ENCODE results near the gene STOML3.

DNA sequence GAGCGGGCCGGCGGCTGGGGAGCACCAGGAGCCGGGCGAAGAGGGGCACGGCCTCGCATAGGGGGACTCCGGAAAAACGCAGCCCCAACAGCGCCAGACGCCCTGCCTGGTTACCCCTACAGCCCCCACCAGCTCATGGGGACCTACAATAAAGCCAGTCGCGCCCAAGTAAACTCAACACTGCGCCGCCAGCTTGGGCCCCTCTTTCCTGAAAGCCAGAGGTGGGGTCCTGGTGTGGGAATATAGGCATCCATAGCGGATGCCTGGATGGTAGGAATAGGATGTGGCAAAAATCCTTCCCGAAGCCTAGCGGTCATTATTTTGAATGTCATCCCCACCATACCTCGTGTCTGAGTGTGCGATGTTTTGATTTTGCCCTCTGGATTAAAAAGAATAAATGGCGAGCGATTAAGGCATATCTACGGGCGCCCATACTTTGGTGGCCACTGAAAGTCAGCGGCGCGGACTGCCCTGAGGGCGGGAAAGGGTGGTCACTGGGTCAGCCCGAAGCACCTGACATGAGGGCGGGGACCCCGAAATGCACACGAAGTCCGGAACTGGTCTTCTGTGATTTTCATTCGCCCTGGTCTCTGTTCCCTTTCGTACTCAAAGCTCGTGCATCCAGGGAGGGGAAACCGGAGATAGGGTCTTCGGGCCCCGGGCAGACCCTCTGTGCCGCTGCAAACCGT is 47.4 kb upstream of the STOML3 start, which contains the start of the genes NHLRC3 and PROSER1:
- TF ChIP-seq, protein P1, sequence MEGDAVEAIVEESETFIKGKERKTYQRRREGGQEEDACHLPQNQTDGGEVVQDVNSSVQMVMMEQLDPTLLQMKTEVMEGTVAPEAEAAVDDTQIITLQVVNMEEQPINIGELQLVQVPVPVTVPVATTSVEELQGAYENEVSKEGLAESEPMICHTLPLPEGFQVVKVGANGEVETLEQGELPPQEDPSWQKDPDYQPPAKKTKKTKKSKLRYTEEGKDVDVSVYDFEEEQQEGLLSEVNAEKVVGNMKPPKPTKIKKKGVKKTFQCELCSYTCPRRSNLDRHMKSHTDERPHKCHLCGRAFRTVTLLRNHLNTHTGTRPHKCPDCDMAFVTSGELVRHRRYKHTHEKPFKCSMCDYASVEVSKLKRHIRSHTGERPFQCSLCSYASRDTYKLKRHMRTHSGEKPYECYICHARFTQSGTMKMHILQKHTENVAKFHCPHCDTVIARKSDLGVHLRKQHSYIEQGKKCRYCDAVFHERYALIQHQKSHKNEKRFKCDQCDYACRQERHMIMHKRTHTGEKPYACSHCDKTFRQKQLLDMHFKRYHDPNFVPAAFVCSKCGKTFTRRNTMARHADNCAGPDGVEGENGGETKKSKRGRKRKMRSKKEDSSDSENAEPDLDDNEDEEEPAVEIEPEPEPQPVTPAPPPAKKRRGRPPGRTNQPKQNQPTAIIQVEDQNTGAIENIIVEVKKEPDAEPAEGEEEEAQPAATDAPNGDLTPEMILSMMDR (IDR thresholded peaks at IDR 0.05) = no peak
- peak in 2 of 4 donors; percentile 21 to 34 for TF ChIP-seq POLR2A (IDR thresholded peaks at IDR 0.05)

Data from esophagus squamous epithelium (tissue), 4 donors.